Fibroblast of lung (primary cell): ENCODE measurements around the gene MPPED2. TPM values are rescaled to one million over a fixed set of nuclear protein-coding genes. Genes with fewer than 3 reads are reported as not detected.

Experiments used
- DNase-seq, 2 donors: peaks; one replicate each; pipeline versions ENCODE4 v3.0.0 to v3.0.0-alpha.2; 2010; ENCODE audit warnings: low read depth in 2 of 2
- H2AFZ ChIP-seq: 2 replicates; pipeline ENCODE4 v1.5.1; 2012; ENCODE audit warnings: low read length, control low read depth, inconsistent platforms
- H3K27ac ChIP-seq: 2 replicates; pipeline ENCODE4 v1.5.1; 2011; ENCODE audit warnings: low read length, control low read depth; ENCODE audit not compliant: insufficient read depth
- H3K27me3 ChIP-seq: 2 replicates; pipeline ENCODE4 v1.5.1; 2011; ENCODE audit warnings: mild to moderate bottlenecking, low read length; ENCODE audit not compliant: control insufficient read depth, insufficient read depth
- H3K36me3 ChIP-seq: 2 replicates; pipeline ENCODE4 v1.5.1; 2011; ENCODE audit warnings: low read length; ENCODE audit not compliant: control insufficient read depth, insufficient read depth
- H3K4me1 ChIP-seq: 2 replicates; pipeline ENCODE4 v1.5.1; 2011; ENCODE audit warnings: low read length; ENCODE audit not compliant: control insufficient read depth, insufficient read depth; ENCODE audit errors: extremely low read depth
- H3K4me2 ChIP-seq: 2 replicates; pipeline ENCODE4 v1.5.1; 2011; ENCODE audit warnings: low read length, control low read depth; ENCODE audit not compliant: insufficient read depth; ENCODE audit errors: extremely low read depth
- H3K4me3 ChIP-seq, 4 experiments: fragments of 200-600 bp in 1 of 4; sonication (generic) in 1 of 4; replicated peaks in 1 of 4; 2 replicates each; pipeline ENCODE4 v1.5.1; 2011 to 2016; ENCODE audit warnings: low read length in 4 of 4, low read depth in 3 of 4, mild to moderate bottlenecking in 3 of 4, control low read depth in 2 of 4, inconsistent platforms in 1 of 4, mixed read lengths in 1 of 4; ENCODE audit not compliant: insufficient read depth in 1 of 4; ENCODE audit errors: control extremely low read depth in 1 of 4
- H3K79me2 ChIP-seq: 2 replicates; pipeline ENCODE4 v1.5.1; 2012; ENCODE audit warnings: mild to moderate bottlenecking, low read length, inconsistent platforms; ENCODE audit not compliant: control insufficient read depth, insufficient read depth
- H3K9ac ChIP-seq: 2 replicates; pipeline ENCODE4 v1.5.1; 2011; ENCODE audit warnings: mild to moderate bottlenecking, low read length, control low read depth; ENCODE audit not compliant: insufficient read depth
- H3K9me3 ChIP-seq: 2 replicates; pipeline ENCODE4 v1.5.1; 2012; ENCODE audit warnings: low read depth, low read length; ENCODE audit not compliant: control insufficient read depth, insufficient read depth
- H4K20me1 ChIP-seq: 2 replicates; pipeline ENCODE4 v1.5.1; 2011; ENCODE audit warnings: low read length; ENCODE audit not compliant: control insufficient read depth, insufficient read depth; ENCODE audit errors: extremely low read depth
- EZH2 ChIP-seq: IDR thresholded peaks from 2 replicates; pipeline ENCODE4 v1.5.1; 2012; ENCODE audit warnings: low read length, control low read depth, mild to moderate bottlenecking; ENCODE audit errors: missing control alignments
- polyA plus RNA-seq, 2 donors: library from polyadenylated mRNA; depleted of rRNA in 1 of 2; stranded (reverse) in 1 of 2; unstranded in 1 of 2; fragments of >200 nt; gene quantifications; 2 replicates each; pipeline ENCODE4 v1.2.1, GENCODE V29; 2011 to 2012; ENCODE audit warnings: missing spikeins in 1 of 2
- total RNA-seq: library from RNA; depleted of rRNA; stranded (reverse); fragments of >200 nt; gene quantifications from 2 replicates; pipeline ENCODE4 v1.2.1, GENCODE V29; 2014
- TF ChIP-seq, protein P1 (sequence below), 2 donors: IDR thresholded peaks in 1 of 2; conservative IDR thresholded peaks in 1 of 2; 1 replicate in 1 of 2; 2 replicates in 1 of 2; pipeline ENCODE4 v1.5.1; 2011 to 2012; ENCODE audit warnings: low read length in 2 of 2, control low read depth in 1 of 2, inconsistent platforms in 1 of 2, low read depth in 1 of 2, mild to moderate bottlenecking in 1 of 2

MPPED2 gene
- total and polyA plus RNA-seq, 2 donors (not counting 1 experiment from before 2014, with no cell fraction given) = under 0.01 to 0.02 TPM

GRCh38 chr11:30406978-30407762 is 179.0 kb downstream of the MPPED2 start:
- no peaks in the 10 kb centered on the region for H3K4me1 ChIP-seq
- H3K9ac ChIP-seq = no peak overlapping the region
- no peak for DNase-seq
- no peaks in the 10 kb centered on the region for H3K9me3 ChIP-seq
- no peak overlapping the region for H3K27ac ChIP-seq
- H3K27me3 ChIP-seq = no peaks in the 10 kb centered on the region
- no peaks in the 10 kb centered on the region for H4K20me1 ChIP-seq
- TF ChIP-seq, protein P1, sequence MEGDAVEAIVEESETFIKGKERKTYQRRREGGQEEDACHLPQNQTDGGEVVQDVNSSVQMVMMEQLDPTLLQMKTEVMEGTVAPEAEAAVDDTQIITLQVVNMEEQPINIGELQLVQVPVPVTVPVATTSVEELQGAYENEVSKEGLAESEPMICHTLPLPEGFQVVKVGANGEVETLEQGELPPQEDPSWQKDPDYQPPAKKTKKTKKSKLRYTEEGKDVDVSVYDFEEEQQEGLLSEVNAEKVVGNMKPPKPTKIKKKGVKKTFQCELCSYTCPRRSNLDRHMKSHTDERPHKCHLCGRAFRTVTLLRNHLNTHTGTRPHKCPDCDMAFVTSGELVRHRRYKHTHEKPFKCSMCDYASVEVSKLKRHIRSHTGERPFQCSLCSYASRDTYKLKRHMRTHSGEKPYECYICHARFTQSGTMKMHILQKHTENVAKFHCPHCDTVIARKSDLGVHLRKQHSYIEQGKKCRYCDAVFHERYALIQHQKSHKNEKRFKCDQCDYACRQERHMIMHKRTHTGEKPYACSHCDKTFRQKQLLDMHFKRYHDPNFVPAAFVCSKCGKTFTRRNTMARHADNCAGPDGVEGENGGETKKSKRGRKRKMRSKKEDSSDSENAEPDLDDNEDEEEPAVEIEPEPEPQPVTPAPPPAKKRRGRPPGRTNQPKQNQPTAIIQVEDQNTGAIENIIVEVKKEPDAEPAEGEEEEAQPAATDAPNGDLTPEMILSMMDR (conservative IDR thresholded peaks at IDR 0.05 in 1 of 2, IDR thresholded peaks at IDR 0.05 in 1 of 2; ENCODE audit: low read depth in 1 of 2, low read length in 2 of 2) = no peak
- no peak for TF ChIP-seq EZH2
- H3K36me3 ChIP-seq = no peaks in the 10 kb centered on the region
- H2AFZ ChIP-seq = no peak overlapping the region
- no peak overlapping the region for H3K4me2 ChIP-seq
- H3K79me2 ChIP-seq = no peaks in the 10 kb centered on the region
- no peak overlapping the region for H3K4me3 ChIP-seq

DNA sequence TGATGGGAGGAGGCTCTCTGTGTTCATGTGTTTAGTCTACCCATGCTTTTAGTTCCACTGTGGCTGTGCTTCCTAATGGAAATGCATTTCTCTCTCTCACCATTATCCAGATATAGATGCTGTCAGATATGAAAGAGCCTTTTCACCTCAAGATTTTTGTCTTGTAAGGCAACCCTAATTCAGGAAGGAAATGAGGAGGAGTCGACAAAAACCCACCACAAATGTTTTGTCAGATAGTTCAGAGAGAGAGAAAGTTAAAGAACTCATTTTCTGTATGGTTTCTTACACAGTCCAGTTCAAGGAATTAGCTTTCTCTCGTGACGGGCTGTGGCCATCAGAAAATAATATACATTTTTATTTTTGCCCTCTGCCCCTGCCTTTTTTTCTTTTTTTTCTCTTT is 180.8 kb downstream of the MPPED2 start:
- no peak overlapping the region for H3K4me3 ChIP-seq
- DNase-seq = no peak
- no peak overlapping the region for H3K27ac ChIP-seq
- H3K9ac ChIP-seq = no peak overlapping the region
- no peak overlapping the region for H3K4me2 ChIP-seq
- no peak overlapping the region for H2AFZ ChIP-seq
- H3K79me2 ChIP-seq = no peaks in the 10 kb centered on the region
- H3K4me1 ChIP-seq = no peaks in the 10 kb centered on the region
- no peaks in the 10 kb centered on the region for H3K9me3 ChIP-seq
- no peaks in the 10 kb centered on the region for H3K27me3 ChIP-seq
- no peak for TF ChIP-seq EZH2
- TF ChIP-seq, protein P1 (conservative IDR thresholded peaks at IDR 0.05 in 1 of 2, IDR thresholded peaks at IDR 0.05 in 1 of 2; ENCODE audit: low read depth in 1 of 2, low read length in 2 of 2) = no peak
- no peaks in the 10 kb centered on the region for H4K20me1 ChIP-seq
- H3K36me3 ChIP-seq = no peaks in the 10 kb centered on the region

DNA sequence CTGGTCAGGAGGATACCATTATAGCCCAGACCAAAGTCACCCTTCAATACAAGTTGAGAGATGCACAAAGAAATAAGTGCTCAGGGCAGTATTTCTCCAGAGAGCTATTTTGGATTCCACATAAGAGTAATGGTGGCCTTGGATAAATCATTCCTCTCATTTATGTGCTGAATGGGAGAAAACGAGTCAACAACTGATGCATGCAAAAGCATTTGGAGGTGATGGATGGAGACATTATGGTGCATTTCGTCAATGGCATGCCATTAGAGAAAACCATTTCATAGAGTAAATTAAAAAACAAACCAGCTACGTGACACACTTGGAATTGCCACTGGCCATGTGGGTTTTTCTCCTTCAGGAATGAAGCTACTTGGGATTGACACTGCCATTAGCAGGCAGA is 182.0 kb downstream of the MPPED2 start:
- Histone ChIP-seq H3K27ac (no peak overlapping the region), H2AFZ (no peak overlapping the region), H3K9ac (no peak overlapping the region), H3K4me2 (no peak overlapping the region), H4K20me1 (no peaks in the 10 kb centered on the region), H3K36me3 (no peaks in the 10 kb centered on the region), H3K4me1 (no peaks in the 10 kb centered on the region), H3K9me3 (no peaks in the 10 kb centered on the region), H3K27me3 (no peaks in the 10 kb centered on the region), H3K4me3 (no peak overlapping the region), H3K79me2 (no peaks in the 10 kb centered on the region)
- DNase-seq = no peak
- no peak for TF ChIP-seq EZH2
- TF ChIP-seq, protein P1 (conservative IDR thresholded peaks at IDR 0.05 in 1 of 2, IDR thresholded peaks at IDR 0.05 in 1 of 2; ENCODE audit: low read depth in 1 of 2, low read length in 2 of 2) = no peak
